IMR-90 (cell line): ENCODE results near the gene PLEKHJ1.

Experiments used
- CTCF ChIP-seq: conservative IDR thresholded peaks from 2 replicates; pipeline ENCODE4 v1.5.1; 2012; ENCODE audit warnings: mild to moderate bottlenecking, low read depth, low read length, improper control_type of control experiment
- MAZ ChIP-seq: IDR thresholded peaks from 2 replicates; pipeline ENCODE4 v1.6.1; 2012; ENCODE audit warnings: low read depth, mild to moderate bottlenecking, low read length, improper control_type of control experiment, moderate library complexity, borderline replicate concordance

GRCh38 chr19:2244125-2244411, 7.9 kb upstream of the PLEKHJ1 start:
- no peak for TF ChIP-seq CTCF
- no peak for TF ChIP-seq MAZ
